ENCODE measurements around the gene RADIL.
A peak's percentile ranks its signal among the peaks of the same experiment; 100 is the strongest.

Gene RADIL

GRCh38 chr7:4783292-4783652 is 100.2 kb downstream of the RADIL start:
- DNase-seq, result no peak

- no peak for DNase-seq
Measured at GRCh38 chr7:4782333-4783291, 100.9 kb downstream of the RADIL start.

GRCh38 chr7:4781366-4782069 is 102.0 kb downstream of the RADIL start:
- no peak for DNase-seq

- no peak for DNase-seq
Measured at GRCh38 chr7:4779118-4779517, 104.4 kb downstream of the RADIL start.

GRCh38 chr7:4775848-4776623 is 107.5 kb downstream of the RADIL start:
- peak in 4 of 51 donors; percentile 47 to 64 (median 59) for DNase-seq

GRCh38 chr7:4775250-4775847 is 108.2 kb downstream of the RADIL start, which contains the start of gene AP5Z1:
AP5Z1 (plus strand) TSS chr7:4775623; CDS start chr7:4775716, 93 bp downstream.
- peak; percentile 53 to 98 (median 93) for DNase-seq

- DNase-seq, result peak in 1 of 51 donors; percentile 42
Measured at GRCh38 chr7:4774658-4775249, 108.8 kb downstream of the RADIL start.

GRCh38 chr7:4774007-4774406 is 109.5 kb downstream of the RADIL start:
- no peak for DNase-seq

- no peak for DNase-seq
Measured at GRCh38 chr7:4772306-4772705, 111.2 kb downstream of the RADIL start.

- DNase-seq, result no peak
Measured at GRCh38 chr7:4771737-4772136, 111.8 kb downstream of the RADIL start.

- DNase-seq, result no peak
Measured at GRCh38 chr7:4770886-4771285, 112.6 kb downstream of the RADIL start.

- peak in 2 of 51 donors; percentile 10 to 21 for DNase-seq
Measured at GRCh38 chr7:4769761-4770160, 113.8 kb downstream of the RADIL start.

GRCh38 chr7:4768597-4769569 is 114.6 kb downstream of the RADIL start:
- no peak for DNase-seq

GRCh38 chr7:4766666-4767519 is 116.6 kb downstream of the RADIL start:
- DNase-seq, result no peak

GRCh38 chr7:4765776-4766490 is 117.6 kb downstream of the RADIL start:
- no peak for DNase-seq

- DNase-seq, result no peak
Measured at GRCh38 chr7:4764402-4765007, 119.0 kb downstream of the RADIL start.

GRCh38 chr7:4763794-4764185 is 119.7 kb downstream of the RADIL start:
- DNase-seq, result no peak

Data from hypothalamus (tissue), 51 donors.